GM21619 (cell line): ENCODE measurements around the gene SRGAP2B.
"Not testable (repeated sequence)": the region's sequence is repeated elsewhere in the genome, so short reads cannot be mapped to it uniquely, and the experiment has no call there.

ENCODE experiments used
- ATAC-seq: cut with Tn5 transposase; IDR thresholded peaks from one replicate; pipeline ENCODE4 v1.9.1; 2021; ENCODE audit not compliant: unreplicated experiment

The SRGAP2B gene

DNA sequence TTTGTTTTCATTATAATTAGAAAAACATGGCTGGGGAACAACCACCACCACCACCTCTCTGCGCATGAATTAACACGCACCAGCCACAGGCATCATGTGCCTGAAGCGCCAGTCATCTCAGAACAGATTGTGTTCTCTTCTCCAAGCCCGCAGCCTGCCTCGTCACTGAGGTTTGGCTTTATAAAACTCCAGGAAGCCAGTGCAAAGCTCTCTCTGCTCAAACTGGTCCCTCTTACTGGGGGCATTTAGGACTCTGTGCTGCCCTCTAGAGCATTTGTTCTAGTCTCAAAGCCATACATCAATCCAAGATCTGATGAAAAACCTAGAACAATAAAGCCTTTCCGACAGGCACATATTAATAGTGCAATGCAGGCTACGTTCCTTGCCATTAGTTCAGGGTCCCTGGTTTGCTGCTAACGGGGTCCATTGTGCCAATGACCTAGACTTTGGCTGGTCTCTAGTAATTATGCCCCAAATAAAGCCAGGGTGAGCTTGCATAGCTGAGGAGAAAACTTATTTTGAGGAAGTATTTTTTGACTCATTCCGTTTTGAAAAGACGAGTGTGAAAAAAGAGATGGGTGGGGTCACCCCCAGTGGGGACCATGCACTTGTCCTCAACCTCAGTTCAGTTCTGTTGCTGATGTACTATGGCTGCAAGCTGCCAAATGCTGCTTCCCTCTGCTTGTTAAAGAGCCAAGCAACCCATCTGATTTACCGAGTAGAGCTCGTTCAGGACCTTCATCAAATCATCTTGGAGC lies 181.0 kb downstream of the SRGAP2B start:
- ATAC-seq: not testable (repeated sequence)

DNA sequence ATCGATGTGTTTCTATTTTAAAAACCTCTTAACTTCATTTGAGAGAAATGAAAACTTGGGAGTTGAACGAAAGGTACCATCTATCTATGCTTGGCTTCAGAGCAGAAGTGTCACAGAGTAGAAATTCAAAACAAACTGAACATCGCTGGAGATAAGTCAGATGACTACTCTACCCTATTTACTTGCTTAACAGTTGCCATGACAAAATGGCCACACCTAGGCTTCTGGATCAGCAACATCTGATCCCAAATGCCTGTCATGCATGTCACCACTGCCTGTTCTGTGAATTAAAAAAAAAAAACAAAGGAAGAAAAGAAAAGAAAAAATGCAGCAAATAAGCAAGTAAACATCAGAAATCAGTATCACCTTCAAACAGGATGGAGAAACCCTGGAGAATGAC lies 181.7 kb downstream of the SRGAP2B start:
- not testable (repeated sequence) for ATAC-seq

DNA sequence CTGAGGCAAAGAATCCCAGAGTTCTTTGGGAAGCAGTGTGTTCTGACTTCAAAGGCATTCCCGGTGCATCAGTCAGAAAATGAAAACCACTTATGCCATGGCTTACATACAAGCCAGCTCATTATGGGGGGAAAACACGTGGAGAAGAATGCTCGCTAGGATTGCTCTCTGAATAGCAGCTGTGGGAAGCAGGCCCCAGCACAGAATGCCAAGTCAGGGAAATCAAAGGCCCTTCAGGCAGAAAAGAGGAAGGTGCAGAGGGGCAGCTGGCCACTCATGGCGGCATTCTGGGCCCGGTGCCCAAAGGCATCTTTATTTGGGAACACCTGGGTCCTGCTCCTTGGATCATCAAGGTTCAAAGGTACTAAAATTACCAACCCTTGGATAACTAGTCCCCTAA lies 184.4 kb downstream of the SRGAP2B start:
- ATAC-seq: not testable (repeated sequence)

DNA sequence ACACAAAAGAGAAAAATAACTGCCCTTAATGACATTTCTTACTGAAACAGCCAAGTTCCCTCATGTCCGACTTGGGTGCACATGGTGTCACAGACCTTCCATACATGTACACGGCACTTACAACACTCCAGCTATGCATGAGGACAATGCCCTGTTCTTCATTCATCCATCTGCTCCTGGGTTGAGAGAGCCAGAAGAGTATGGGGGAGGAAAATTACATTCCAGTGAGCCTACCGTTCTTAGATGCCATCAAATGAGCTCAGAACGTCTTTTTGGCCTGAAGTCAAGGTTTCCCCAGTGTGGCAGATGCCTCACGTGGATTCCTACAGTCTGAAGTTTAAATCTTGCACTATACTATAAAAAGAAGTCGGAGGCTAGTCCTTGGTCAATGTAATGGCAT lies 194.3 kb downstream of the SRGAP2B start:
- ATAC-seq: not testable (repeated sequence)

DNA sequence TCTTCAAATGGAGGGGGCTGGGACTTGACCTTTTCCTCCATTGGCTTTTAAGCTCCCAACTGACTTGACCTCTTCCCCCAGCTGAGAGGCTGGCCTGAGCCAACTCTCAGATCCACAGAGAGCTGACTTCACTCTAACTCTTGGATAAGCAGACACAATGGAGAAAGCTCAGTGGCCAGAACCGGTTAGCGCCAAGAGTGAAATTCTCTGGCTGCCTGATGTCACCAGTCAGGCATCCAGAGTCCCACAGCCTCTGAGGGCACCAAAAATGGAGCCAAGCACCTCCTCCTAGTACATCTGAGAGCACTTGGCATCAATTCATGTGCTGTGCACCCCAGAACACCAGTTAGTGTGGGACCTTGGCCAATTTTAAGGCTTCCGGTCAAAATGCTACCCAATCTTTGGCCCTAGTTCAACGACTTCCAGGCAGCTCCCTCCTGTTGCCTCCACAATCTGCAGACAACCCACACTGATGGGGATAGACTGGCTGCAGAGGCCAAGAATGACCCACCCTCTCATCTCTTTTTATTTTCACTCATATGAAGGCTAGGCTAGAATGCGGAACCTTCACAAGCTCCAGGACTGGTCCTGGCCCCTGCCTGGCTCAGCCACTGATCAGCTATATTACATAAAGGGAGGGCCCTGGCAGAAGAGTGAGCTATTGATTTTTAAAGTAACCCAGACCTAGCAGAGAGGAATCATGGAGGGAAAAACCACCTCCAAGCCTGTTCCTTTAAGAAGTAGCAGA lies 200.5 kb downstream of the SRGAP2B start:
- ATAC-seq: not testable (repeated sequence)

DNA sequence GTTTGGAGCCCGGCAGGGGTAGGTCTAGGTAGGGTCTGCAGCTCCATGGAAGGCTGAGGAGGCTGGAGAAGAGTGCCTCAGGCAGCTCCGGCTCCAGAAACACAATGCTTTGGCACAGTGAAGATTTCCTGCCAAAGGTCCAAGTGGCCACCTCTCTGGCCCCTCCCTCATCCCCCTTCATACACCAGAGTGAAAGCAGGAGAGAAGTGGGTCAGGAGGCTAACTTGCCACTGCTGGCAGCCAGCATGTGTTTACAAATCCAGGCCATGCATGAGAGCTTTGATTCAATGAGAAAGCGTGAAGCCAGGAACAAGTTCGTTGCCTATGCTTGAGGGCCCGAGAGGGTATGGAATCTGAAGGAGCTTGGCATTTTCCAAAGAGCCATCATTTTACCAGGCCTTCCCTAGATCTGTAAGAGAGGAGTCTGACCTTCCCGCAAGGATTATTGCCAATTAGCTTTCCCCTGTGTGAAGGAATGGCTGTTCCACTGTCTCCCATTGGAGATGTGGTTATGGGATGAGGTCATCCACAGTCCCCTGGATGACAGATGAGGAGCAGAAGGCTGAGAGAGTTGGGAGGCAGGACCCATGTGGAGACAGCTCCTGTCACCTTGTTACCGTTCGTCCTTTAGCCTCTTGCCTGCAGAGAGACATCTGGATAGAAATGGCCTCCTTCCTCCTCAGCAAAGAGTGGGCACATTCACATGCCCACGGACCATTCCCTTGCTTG lies 201.3 kb downstream of the SRGAP2B start:
- not testable (repeated sequence) for ATAC-seq

DNA sequence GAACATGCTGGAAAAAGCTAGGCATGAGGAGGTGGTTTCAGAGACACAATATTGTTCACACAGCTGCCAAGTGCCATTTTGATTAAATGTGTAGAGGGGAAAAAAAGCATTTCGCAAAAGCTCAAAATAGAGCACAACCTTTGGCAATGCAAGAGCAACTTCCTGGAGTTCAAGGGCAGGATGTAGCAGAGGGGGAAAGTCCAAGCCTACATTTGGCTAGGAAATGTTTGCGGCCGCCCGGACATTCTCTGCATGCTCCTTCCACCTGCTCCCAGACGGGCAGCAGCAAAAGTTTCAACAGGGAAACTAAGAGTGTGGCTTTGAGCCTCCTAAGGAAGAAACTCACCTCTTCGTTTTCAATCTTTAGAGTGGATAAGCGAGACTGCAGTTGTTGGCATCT lies 202.1 kb downstream of the SRGAP2B start:
- not testable (repeated sequence) for ATAC-seq

DNA sequence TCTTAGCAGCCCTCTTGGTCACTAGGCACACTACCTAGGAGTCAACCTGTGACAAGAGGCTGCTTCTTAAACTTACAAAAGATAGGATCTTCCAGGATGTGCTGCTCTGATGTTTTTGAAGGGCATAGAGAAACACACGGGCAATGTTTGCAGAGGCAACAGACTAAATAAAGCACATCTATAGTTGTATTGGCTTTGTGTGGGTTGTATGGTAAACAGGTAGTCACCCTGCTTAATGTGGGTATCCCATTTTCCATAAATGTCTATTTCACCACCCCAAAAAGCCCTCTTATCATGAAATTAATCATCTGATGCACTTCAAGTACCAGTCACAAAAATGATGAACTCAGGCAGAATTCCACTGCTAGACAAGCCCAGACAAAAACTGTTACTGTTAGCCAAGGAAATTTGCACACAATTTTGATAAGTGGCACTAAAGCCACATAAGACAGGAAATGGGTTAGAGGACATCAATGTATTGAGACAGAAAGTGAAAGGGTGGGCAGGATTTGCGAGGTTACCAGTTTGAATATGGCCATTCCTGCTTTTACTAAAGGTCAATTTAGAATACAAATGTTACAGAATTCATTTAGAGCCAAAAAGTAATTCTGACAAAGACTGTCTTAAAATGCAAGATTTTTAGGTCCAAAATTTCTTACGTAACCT lies 205.5 kb downstream of the SRGAP2B start:
- not testable (repeated sequence) for ATAC-seq

DNA sequence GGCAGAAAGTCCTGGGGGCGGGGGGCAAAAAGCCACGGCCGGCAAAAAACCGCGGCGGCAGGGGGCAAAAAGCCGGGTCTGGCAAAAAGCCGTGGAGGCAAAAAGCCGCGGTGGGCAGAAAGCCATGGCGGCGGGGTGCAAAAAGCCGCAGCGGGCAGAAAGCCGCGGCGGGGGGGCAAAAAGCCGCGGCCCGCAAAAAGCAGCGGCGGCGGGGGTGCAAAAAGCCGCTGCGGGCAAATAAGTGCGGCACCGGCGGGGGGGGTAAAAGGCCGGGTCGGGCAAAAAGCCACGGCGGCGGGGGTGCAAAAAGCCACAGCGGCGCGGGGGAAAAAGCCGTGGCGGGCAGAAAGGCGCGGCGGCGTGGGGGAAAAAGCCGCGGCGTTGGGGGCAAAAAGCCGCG lies 212.1 kb downstream of the SRGAP2B start:
- ATAC-seq: not testable (repeated sequence)

DNA sequence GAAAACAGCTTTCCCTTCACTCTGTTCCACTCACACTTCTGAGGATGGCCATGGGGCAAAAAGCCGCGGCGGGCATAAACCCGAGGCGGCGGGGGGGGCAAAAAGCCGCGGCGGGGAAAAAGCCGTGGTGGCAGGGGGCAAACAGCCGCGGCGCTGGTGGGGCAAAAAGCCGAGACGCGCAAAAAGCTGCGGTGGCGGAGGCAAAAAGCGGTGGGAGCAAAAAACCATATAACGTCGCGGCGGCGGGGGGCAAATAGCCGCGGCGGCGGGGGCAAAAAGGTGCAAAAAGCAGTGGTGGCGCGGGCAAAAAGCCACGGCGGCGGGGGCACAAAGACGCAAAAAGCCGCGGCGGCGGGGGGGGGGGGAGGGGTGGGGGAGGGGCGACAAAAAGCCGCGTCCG lies 212.8 kb downstream of the SRGAP2B start:
- ATAC-seq: not testable (repeated sequence)

DNA sequence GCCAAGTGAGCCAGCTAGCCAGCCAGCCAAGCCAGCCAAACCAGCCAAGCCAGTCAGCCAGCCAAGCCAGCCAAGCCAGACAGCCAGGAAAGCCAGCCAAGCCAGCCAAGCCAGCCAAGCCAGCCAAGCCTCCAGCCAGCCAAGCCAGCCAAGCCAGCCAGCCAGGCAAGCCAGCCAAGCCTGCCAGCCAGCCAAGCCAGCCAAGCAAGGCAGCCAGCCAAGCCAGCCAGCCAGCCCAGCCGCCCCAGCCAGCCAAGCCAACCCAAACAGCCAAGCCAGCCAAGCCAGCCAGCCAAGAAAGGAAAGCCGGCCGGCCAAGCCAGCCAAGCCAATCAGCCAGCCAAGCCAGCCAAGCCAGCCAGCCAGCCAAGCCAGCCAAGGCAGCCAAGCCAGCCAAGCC lies 236.5 kb downstream of the SRGAP2B start:
- ATAC-seq: not testable (repeated sequence)
